ENCODE results near the gene KRTAP10-6.
"Not testable (repeated sequence)": the region's sequence is repeated elsewhere in the genome, so short reads cannot be mapped to it uniquely, and the experiment has no call there.

Gene KRTAP10-6

DNA sequence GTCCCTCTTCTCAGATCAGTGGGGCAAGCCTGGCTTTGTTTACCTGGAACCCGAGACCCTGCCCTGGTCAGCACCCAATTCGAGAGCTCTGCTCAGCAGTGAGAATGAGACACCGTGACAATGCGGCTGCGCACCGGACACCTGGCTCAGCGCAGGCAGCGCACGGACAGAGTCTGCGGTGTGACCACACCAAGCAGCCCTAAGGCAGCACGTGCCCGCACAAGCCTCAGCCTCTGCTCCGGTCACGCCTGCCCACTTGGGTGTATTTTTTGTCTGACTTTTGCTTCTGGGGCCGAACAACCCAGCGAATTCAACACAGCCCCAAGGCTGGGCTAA lies 24.3 kb upstream of the KRTAP10-6 start:
- no peak for DNase-seq

GRCh38 chr21:44615911-44616590 lies 23.7 kb upstream of the KRTAP10-6 start:
- DNase-seq, result no peak

GRCh38 chr21:44615466-44615865 lies 23.2 kb upstream of the KRTAP10-6 start:
- no peak for DNase-seq

DNA sequence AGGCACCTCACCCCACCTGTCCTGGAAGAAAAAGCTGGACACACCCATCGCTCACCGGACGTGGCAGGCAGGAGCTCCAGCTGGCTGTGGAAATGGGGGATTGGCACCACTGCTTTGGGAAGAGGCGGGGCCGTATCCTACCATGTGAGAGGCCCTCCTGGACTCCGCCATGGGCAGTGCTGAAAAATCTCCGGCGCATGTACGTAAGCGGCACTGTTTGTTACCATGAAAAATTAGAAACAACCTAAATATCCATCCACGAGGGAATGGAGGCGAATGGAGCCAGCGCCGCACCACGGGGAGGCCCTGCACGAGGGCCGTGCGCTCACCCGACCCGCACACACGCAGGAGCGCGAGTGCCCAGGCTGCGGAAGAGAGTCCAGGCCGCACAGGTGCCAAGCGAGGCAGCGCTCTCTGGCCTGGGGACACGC lies 22.7 kb upstream of the KRTAP10-6 start:
- DNase-seq, result no peak

- DNase-seq, result no peak
Measured at GRCh38 chr21:44614161-44614631, 21.9 kb upstream of the KRTAP10-6 start.

GRCh38 chr21:44613386-44614155 lies 21.3 kb upstream of the KRTAP10-6 start:
- no peak for DNase-seq

DNA sequence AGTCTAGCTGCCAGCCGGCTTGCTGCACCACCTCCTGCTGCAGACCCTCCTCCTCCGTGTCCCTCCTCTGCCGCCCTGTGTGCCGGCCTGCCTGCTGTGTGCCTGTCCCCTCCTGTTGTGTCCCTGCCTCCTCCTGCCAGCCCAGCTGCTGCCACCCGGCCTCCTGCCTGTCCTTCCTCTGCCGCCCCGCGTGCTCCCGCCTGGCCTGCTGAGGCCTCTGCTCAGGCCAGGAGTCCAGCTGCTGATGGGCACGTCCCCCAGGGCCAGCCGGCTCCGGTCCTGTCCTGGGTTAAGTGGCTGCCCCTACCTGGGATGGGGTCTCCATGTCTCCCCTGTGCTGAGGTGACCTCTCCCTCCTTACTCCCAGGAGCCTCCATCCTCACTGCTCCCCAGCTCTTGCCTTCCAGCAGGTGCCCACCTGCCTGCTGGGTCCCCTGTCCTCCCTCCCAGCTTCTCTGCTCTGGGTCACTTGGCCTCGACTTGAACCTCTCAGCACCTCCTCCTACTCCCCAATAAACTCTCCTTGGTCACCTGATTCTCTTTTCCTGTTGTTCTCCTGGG lies 20.4 kb upstream of the KRTAP10-6 start:
- DNase-seq, result no peak

- DNase-seq, result no peak
Measured at GRCh38 chr21:44612029-44612486, 19.8 kb upstream of the KRTAP10-6 start, which contains the start of gene KRTAP10-8. KRTAP10-8 (plus strand) TSS chr21:44612079; CDS start chr21:44612101, 22 bp downstream.

GRCh38 chr21:44611551-44611950 lies 19.2 kb upstream of the KRTAP10-6 start:
- DNase-seq, result no peak

DNA sequence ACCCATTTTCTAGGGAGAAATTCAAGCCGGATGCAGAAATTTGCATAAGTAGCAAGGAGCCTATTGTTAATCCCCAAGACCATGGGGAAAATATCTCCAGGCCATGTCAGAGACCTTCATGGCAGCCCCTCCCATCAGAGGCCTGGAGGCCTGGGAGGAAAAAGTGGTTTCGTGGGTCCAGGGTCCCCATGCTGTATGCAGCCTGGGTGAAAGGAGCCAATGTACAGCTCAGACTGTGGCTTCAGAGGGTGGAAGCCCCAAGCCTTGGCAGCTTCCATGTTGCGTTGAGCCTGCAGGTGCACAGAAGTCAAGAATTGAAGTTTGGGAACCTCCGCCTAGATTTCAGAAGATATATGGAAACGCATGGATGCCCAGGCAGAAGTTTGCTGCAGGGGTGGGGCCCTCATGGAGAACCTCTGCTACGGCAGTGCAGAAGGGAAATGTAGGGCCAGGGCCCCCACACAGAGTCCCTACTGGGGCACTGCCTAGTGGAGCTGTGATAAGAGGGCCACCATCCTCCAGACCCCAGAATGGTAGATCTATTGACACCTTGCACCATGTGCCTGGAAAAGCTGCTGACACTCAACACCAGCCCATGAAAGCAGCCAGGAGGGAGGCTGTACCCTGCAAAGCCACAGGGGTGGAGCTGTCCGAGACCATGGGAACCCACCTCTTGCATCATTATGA lies 18.0 kb upstream of the KRTAP10-6 start:
- not testable (repeated sequence) for DNase-seq

- no peak for DNase-seq
Measured at GRCh38 chr21:44609193-44609592, 16.9 kb upstream of the KRTAP10-6 start.

GRCh38 chr21:44606495-44606894 lies 14.2 kb upstream of the KRTAP10-6 start:
- no peak for DNase-seq

DNA sequence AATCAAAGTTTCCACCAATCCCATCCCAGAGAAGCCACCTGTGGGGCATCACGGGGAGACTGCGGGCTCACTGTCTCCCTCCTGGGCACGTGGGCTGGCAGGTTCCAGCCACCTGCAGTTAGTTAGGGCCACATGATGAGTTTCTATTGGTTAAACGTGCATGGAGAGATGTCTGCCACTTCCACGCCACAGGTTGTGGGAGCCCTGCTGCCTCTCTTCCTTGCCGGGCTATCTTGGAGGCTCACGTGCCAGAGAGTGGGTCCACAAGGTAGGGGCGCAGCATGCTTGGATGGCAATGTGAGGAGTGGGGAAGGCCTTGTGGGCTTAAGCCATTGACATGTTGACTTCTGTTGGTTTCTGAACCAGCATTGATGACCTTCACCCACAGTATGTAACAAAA lies 11.6 kb upstream of the KRTAP10-6 start:
- no peak for DNase-seq

- no peak for DNase-seq
Measured at GRCh38 chr21:44603109-44603875, 11.0 kb upstream of the KRTAP10-6 start.

- no peak for DNase-seq
Measured at GRCh38 chr21:44602463-44602850, 10.2 kb upstream of the KRTAP10-6 start.

DNA sequence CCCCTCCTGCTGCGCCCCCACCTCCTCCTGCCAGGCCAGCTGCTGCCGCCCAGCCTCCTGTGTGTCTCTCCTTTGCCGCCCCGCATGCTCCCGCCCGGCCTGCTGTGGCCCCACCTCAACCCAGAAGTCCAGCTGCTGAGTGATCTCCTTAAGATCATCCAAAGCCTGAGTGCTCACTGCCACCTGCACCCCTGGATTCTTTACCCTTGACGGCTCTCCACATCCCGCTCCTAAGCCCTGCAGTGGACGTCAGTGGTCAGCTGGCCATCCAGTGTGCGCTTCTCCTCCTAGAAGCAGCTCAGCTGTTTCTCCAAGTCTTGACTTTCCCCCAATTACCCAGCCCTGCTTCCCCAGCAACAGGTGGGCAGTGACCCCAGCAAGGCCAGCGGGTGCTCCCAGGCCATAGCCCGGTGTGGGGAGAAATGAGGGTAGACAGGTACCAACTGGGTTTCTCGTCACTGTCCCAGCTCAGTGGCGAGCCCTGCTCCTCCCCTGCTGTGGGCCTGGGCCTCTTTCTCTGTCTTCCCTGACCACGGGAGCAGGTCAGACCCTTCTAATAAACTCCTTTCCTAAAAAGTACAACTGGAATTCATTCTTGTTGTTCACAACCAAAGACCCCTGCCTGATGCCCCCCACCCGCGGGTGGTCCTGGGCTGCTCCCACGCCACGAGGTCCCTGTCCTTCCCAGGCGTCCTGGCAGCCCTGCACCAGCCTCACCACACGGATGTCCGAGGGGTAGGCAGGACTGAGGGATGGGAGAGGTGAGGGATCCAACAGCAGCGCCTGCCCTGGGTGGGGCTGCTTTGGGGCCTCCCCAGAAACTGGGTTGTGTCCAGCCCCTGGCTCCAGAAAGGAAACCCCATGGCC lies 9.5 kb upstream of the KRTAP10-6 start:
- DNase-seq, result no peak

DNA sequence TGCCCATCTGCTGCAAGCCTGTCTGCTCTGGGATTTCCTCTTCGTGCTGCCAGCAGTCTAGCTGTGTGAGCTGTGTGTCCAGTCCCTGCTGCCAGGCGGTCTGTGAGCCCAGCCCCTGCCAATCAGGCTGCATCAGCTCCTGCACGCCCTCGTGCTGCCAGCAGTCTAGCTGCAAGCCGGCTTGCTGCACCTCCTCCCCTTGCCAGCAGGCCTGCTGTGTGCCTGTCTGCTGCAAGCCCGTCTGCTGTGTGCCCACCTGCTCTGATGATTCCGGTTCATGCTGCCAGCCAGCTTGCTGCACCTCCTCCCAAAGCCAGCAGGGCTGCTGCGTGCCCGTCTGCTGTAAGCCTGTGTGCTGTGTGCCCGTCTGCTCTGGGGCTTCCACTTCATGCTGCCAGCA lies 8.8 kb upstream of the KRTAP10-6 start:
- not testable (repeated sequence) for DNase-seq

DNA sequence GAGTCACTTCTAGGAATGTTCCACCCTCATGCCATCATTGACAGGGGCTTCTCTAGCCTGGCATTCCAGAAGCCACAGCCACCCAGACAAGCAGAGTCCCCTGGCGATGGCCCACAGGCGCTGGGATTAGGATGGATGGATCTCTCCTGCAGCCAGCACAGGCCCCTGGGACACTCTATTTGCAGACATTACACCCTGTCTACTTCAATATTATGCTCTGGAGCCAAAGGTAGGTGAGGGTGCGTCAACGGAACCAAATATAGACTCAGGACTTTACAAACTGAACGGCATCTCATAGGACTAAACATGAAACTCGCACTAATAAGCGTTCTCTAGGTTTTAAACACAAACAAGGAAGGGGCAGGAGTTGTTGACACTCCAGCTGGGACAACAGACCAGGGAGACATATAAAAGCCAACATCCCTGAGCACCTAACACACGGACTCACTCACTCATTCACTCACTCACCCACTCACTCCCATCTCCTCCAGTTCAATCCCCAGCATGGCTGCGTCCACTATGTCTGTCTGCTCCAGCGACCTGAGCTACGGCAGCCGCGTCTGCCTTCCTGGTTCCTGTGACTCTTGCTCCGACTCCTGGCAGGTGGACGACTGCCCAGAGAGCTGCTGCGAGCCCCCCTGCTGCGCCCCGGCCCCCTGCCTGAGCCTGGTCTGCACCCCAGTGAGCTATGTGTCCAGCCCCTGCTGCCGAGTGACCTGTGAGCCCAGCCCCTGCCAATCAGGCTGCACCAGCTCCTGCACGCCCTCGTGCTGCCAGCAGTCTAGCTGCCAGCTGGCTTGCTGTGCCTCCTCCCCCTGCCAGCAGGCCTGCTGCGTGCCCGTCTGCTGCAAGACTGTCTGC lies 8.0 kb upstream of the KRTAP10-6 start, which contains the start of gene KRTAP10-7:
Gene KRTAP10-7 (plus strand): TSS at position 480 of the 861 bp plus-strand sequence. CDS start 25 bp downstream, at position 505.
- DNase-seq, result not testable (repeated sequence)

GRCh38 chr21:44599264-44600029 lies 7.1 kb upstream of the KRTAP10-6 start:
- no peak for DNase-seq

Measured in activated CD4-positive, alpha-beta T cell treated with anti-CD3 and anti-CD28 coated beads, Interleukin-2, Interleukin-6, amounts not matched to agents 100 ng/mL and 50 ng/mL, durations not matched to agents 16 hours and 8 hours (primary cell).